ENCODE measurements around the gene PTPN14. TPM values are rescaled to one million over a fixed set of nuclear protein-coding genes. Genes with fewer than 3 reads are reported as not detected.

The PTPN14 gene
- total RNA-seq, 1 experiment from 2014 or later: 37.5 TPM

DNA sequence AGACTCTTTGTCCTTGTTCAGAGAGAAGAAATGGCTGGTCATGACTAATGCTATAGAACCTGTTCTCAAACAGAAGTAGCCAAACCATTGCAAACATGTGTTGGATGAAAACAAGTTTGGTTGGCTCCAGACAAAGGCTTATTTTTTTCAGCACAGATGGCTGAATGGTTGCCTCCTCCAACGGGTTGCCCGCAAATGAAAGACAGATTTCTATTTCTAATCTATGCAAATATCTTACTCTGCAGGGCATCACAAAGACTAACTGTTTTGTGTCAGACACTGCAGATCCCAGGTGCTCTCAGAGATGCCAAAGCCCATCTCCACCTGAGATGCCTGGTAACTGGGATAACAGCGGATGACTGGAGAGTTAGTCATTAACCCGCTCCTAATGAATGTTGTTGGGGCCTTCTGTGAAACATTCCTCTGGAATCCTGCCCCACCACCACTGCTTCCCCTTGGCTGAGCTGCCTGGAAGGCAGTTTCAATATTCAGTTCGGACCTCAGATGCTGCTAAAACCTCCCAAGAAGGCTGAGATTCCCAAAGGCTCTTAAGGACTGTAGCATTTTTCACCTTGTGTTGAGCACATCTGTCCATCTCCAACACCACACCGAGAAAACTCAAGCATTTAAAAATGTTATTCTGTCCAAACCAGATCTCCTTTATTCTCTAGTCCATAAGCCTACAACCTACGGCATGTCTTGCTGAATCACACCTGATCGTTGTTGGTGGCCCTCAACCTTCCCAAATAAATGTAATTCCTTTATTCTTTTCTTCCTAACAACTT lies 104.4 kb downstream of the PTPN14 start:
- intact Hi-C loops (cut with micrococcal nuclease): loop anchor here (2.0 kb wide), 2 partner anchors 48 to 104 kb away; partner anchors contain the start of gene PTPN14
- Histone ChIP-seq H3K79me2 (ENCODE audit: insufficient read depth, low read length) (no peaks in the 10 kb centered on the region), H4K20me1 (ENCODE audit: insufficient read depth) (peaks cover 3% of the 10 kb centered on the region; the same call in 1 of the 2 replicates), H3K4me2 (ENCODE audit: low read length) (peak overlapping the region; percentile 94), H2AFZ (ENCODE audit: low read depth, low read length, poor library complexity, severe bottlenecking) (no peak overlapping the region), H3K27ac (ENCODE audit: low read depth, low read length) (peak overlapping the region; percentile 81), H3K9me3 (ENCODE audit: control insufficient read depth in 1 of 2, insufficient read depth in 1 of 2, low read depth in 1 of 2, low read length in 2 of 2) (no peaks in the 10 kb centered on the region), H3K4me3 (replicated peaks in 1 of 2; ENCODE audit: low read depth in 1 of 2, low read length in 2 of 2) (peak overlapping the region; percentile 41 to 58), H3K4me1 (ENCODE audit: control insufficient read depth in 1 of 2, insufficient read depth in 2 of 2, low read length in 2 of 2) (peaks cover 47 to 58% of the 10 kb centered on the region in 2 experiments), H3K9me2 (ENCODE audit: insufficient read depth) (no peaks in the 10 kb centered on the region), H3K9ac (ENCODE audit: low read length) (peak overlapping the region; percentile 71), H3K36me3 (ENCODE audit: control insufficient read depth in 1 of 2, insufficient read depth in 2 of 2, low read length in 2 of 2) (no peaks in the 10 kb centered on the region), H3K27me3 (ENCODE audit: insufficient read depth, low read length) (no peaks in the 10 kb centered on the region)
- CTCF ChIA-PET: no interaction called here
- POLR2A ChIA-PET: no interaction called here
- ATAC-seq (peak; percentile 88), DNase-seq (ENCODE audit: low read depth, low spot score) (peak; percentile 93)
- RAD21 ChIA-PET (ENCODE audit: low non-redundant PET in 1 of 2, low total read pairs in 2 of 2, uncharacterized antibody in 2 of 2, unreplicated experiment in 2 of 2): no interaction called here
- BruUV-seq (replicated peaks): no TSS peak
- TF ChIP-seq SIN3A (IDR thresholded peaks at IDR 0.05; ENCODE audit: low read depth) (peak; percentile 93), ZFX (IDR thresholded peaks at IDR 0.05) (no peak), SRF (IDR thresholded peaks at IDR 0.05; ENCODE audit: low read depth) (peak; percentile 75), EZH2phosphoT487 (IDR thresholded peaks at IDR 0.05; ENCODE audit: borderline replicate concordance) (no peak), TCF7L2 (IDR thresholded peaks at IDR 0.05; ENCODE audit: borderline replicate concordance, extremely low read depth, insufficient read depth, insufficient read length) (peak; percentile 35), ZNF274 (IDR thresholded peaks at IDR 0.05; ENCODE audit: low read depth, low read length) (no peak), CBX3 (IDR thresholded peaks at IDR 0.05; ENCODE audit: low read depth) (peak; percentile 69; the same call in 1 of the 2 replicates), ELF1 (IDR thresholded peaks at IDR 0.05; ENCODE audit: borderline replicate concordance, low read depth) (no peak; the same call in 1 of the 2 replicates), YY1 (IDR thresholded peaks at IDR 0.05; ENCODE audit: extremely low read depth, insufficient replicate concordance, low read depth, low read length) (peak; percentile 67), SP1 (IDR thresholded peaks at IDR 0.05; ENCODE audit: low read depth) (peak; percentile 94), POLR2A (IDR thresholded peaks at IDR 0.05; ENCODE audit: borderline replicate concordance, extremely low read depth, insufficient read depth, insufficient read length) (no peak), CEBPB (IDR thresholded peaks at IDR 0.05; ENCODE audit: low read depth) (peak; percentile 62), JUND (IDR thresholded peaks at IDR 0.05) (peak; percentile 98), EZH2 (IDR thresholded peaks at IDR 0.05) (no peak), POLR2AphosphoS5 (IDR thresholded peaks at IDR 0.05; ENCODE audit: low read depth, low read length) (peak; percentile 68; the same call in 1 of the 2 replicates), RAD21 (IDR thresholded peaks at IDR 0.05; ENCODE audit: low read depth) (peak; percentile 42), EGR1 (IDR thresholded peaks at IDR 0.05; ENCODE audit: low read depth) (no peak)
- TF ChIP-seq, protein P1, sequence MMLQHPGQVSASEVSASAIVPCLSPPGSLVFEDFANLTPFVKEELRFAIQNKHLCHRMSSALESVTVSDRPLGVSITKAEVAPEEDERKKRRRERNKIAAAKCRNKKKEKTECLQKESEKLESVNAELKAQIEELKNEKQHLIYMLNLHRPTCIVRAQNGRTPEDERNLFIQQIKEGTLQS (IDR thresholded peaks at IDR 0.05): no peak; the same call in 1 of the 2 replicates
- TF ChIP-seq, protein P2, sequence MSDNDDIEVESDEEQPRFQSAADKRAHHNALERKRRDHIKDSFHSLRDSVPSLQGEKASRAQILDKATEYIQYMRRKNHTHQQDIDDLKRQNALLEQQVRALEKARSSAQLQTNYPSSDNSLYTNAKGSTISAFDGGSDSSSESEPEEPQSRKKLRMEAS (IDR thresholded peaks at IDR 0.05): peak; percentile 66
- TF ChIP-seq, protein P3, sequence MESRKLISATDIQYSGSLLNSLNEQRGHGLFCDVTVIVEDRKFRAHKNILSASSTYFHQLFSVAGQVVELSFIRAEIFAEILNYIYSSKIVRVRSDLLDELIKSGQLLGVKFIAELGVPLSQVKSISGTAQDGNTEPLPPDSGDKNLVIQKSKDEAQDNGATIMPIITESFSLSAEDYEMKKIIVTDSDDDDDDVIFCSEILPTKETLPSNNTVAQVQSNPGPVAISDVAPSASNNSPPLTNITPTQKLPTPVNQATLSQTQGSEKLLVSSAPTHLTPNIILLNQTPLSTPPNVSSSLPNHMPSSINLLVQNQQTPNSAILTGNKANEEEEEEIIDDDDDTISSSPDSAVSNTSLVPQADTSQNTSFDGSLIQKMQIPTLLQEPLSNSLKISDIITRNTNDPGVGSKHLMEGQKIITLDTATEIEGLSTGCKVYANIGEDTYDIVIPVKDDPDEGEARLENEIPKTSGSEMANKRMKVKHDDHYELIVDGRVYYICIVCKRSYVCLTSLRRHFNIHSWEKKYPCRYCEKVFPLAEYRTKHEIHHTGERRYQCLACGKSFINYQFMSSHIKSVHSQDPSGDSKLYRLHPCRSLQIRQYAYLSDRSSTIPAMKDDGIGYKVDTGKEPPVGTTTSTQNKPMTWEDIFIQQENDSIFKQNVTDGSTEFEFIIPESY (IDR thresholded peaks at IDR 0.05; ENCODE audit: extremely low read depth, insufficient replicate concordance, low read length): no peak
- TF ChIP-seq, protein P4, sequence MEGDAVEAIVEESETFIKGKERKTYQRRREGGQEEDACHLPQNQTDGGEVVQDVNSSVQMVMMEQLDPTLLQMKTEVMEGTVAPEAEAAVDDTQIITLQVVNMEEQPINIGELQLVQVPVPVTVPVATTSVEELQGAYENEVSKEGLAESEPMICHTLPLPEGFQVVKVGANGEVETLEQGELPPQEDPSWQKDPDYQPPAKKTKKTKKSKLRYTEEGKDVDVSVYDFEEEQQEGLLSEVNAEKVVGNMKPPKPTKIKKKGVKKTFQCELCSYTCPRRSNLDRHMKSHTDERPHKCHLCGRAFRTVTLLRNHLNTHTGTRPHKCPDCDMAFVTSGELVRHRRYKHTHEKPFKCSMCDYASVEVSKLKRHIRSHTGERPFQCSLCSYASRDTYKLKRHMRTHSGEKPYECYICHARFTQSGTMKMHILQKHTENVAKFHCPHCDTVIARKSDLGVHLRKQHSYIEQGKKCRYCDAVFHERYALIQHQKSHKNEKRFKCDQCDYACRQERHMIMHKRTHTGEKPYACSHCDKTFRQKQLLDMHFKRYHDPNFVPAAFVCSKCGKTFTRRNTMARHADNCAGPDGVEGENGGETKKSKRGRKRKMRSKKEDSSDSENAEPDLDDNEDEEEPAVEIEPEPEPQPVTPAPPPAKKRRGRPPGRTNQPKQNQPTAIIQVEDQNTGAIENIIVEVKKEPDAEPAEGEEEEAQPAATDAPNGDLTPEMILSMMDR (IDR thresholded peaks at IDR 0.05 in 2 of 3, conservative IDR thresholded peaks at IDR 0.05 in 1 of 3; ENCODE audit: borderline replicate concordance in 1 of 3, insufficient read depth in 1 of 3, low read depth in 2 of 3, low read length in 2 of 3): no peak
